Gastrocnemius medialis (tissue), 4 donors: ENCODE measurements around the gene CCDC178. TPM values are rescaled to one million over a fixed set of nuclear protein-coding genes. Genes with fewer than 3 reads are reported as not detected.

Source experiments
- ATAC-seq, 2 donors: fragments of 150-250 bp; one replicate each; pipeline ENCODE4 v1.9.1; 2016
- DNase-seq, 2 donors: peaks; one replicate each; pipeline ENCODE4 v3.0.0-alpha.2; 2019
- H3K27ac ChIP-seq, 4 donors: fragments of 200-600 bp; sonication (generic); 1 replicate in 1 of 4; 2 replicates in 3 of 4; pipeline ENCODE4 v1.5.1; 2016 to 2018; ENCODE audit warnings: mild to moderate bottlenecking in 2 of 4, moderate library complexity in 1 of 4
- H3K27me3 ChIP-seq, 3 donors: fragments of 200-600 bp; sonication (generic) in 2 of 3; 1 replicate in 1 of 3; 2 replicates in 2 of 3; pipeline versions ENCODE4 v1.5.1 to v1.6.0; 2016 to 2019; ENCODE audit warnings: mild to moderate bottlenecking in 1 of 3, moderate library complexity in 1 of 3
- H3K36me3 ChIP-seq, 2 donors: fragments of 200-600 bp; sonication (generic) in 1 of 2; one replicate each; pipeline ENCODE4 v1.5.1; 2017 to 2018
- H3K4me1 ChIP-seq, 2 donors: fragments of 200-600 bp; sonication (generic) in 1 of 2; one replicate each; pipeline ENCODE4 v1.5.1; 2016 to 2017; ENCODE audit warnings: mild to moderate bottlenecking in 2 of 2
- H3K4me3 ChIP-seq, 4 donors: fragments of 200-600 bp; sonication (generic) in 3 of 4; 1 replicate in 1 of 4; 2 replicates in 3 of 4; pipeline ENCODE4 v1.5.1; 2016 to 2019; ENCODE audit warnings: mild to moderate bottlenecking in 2 of 4
- H3K9me3 ChIP-seq, 3 donors: fragments of 200-600 bp; sonication (generic) in 2 of 3; 1 replicate in 1 of 3; 2 replicates in 2 of 3; pipeline ENCODE4 v1.5.1; 2016 to 2019
- CTCF ChIP-seq, 5 experiments: fragments of 450-650 bp in 3 of 5; fragments of 200-600 bp in 2 of 5; sonication (generic) in 2 of 5; IDR thresholded peaks in 4 of 5; conservative IDR thresholded peaks in 1 of 5; 1 replicate in 4 of 5; 2 replicates in 1 of 5; pipeline ENCODE4 v1.5.1; 2016 to 2019; ENCODE audit warnings: antibody characterized with exemption in 5 of 5, mild to moderate bottlenecking in 3 of 5, moderate library complexity in 3 of 5
- POLR2A ChIP-seq, 2 donors: fragments of 450-650 bp; IDR thresholded peaks; one replicate each; pipeline ENCODE4 v1.6.1; 2017; ENCODE audit warnings: antibody characterized with exemption in 2 of 2, mild to moderate bottlenecking in 2 of 2, moderate library complexity in 2 of 2
- in situ Hi-C, 4 donors: fragments of 200-750 bp; cut with MboI; loops; one replicate each; pipeline versions ENCODE4 v1.15.0 to v1.8.0; 2017; ENCODE audit warnings: low sequenced_read_pairs in 4 of 4
- intact Hi-C: fragments of 100-400 bp; cut with DNase I; formaldehyde crosslinking; loops from one replicate; pipeline ENCODE4 v1.15.1; 2023; ENCODE audit warnings: low total_unique reads
- total RNA-seq, 4 donors: library from RNA; depleted of rRNA; stranded (reverse); fragments of >200 nt; gene quantifications; one replicate each; pipeline versions ENCODE4 v1.1.0 to v1.2.3, GENCODE V29; 2016

The CCDC178 gene
- total RNA-seq, 4 donors from 2014 or later: 0.35 TPM; not detected in 3

GRCh38 chr18:32891797-32892196 is 548.7 kb downstream of the CCDC178 start:
- TF ChIP-seq CTCF (IDR thresholded peaks at IDR 0.05 in 4 of 5, conservative IDR thresholded peaks at IDR 0.05 in 1 of 5) (no peak), POLR2A (IDR thresholded peaks at IDR 0.05) (no peak)
- Histone ChIP-seq H3K4me3 (no peak overlapping the region), H3K9me3 (no peaks in the 10 kb centered on the region), H3K4me1 (no peaks in the 10 kb centered on the region), H3K27me3 (no peaks in the 10 kb centered on the region), H3K36me3 (no peaks in the 10 kb centered on the region), H3K27ac (no peak overlapping the region)
- ATAC-seq: no peak
- intact Hi-C loops: no loop called here
- no peak for DNase-seq
- in situ Hi-C loops: no loop called here

- Histone ChIP-seq H3K27ac (no peak overlapping the region), H3K4me1 (no peaks in the 10 kb centered on the region), H3K9me3 (no peaks in the 10 kb centered on the region), H3K36me3 (no peaks in the 10 kb centered on the region), H3K4me3 (no peak overlapping the region), H3K27me3 (no peaks in the 10 kb centered on the region)
- TF ChIP-seq CTCF (IDR thresholded peaks at IDR 0.05 in 4 of 5, conservative IDR thresholded peaks at IDR 0.05 in 1 of 5): no peak
- ATAC-seq: no peak
- in situ Hi-C loops (no loop called here), intact Hi-C loops (no loop called here)
- DNase-seq: no peak
Measured at GRCh38 chr18:32891130-32891529, 549.4 kb downstream of the CCDC178 start.

GRCh38 chr18:32889615-32890593 is 550.6 kb downstream of the CCDC178 start:
- in situ Hi-C loops (no loop called here), intact Hi-C loops (no loop called here)
- H3K27ac ChIP-seq: no peak overlapping the region

GRCh38 chr18:32888306-32888705 is 552.2 kb downstream of the CCDC178 start:
- intact Hi-C loops: no loop called here
- TF ChIP-seq CTCF (IDR thresholded peaks at IDR 0.05 in 4 of 5, conservative IDR thresholded peaks at IDR 0.05 in 1 of 5) (no peak), POLR2A (IDR thresholded peaks at IDR 0.05) (no peak)

More at GRCh38 chr18:32889615-32890593, 550.6 kb downstream of the CCDC178 start:
- Histone ChIP-seq H3K4me1 (no peaks in the 10 kb centered on the region), H3K9me3 (no peaks in the 10 kb centered on the region), H3K36me3 (no peaks in the 10 kb centered on the region), H3K4me3 (no peak overlapping the region), H3K27me3 (no peaks in the 10 kb centered on the region)
- DNase-seq: no peak
- TF ChIP-seq POLR2A (IDR thresholded peaks at IDR 0.05) (no peak), CTCF (IDR thresholded peaks at IDR 0.05 in 4 of 5, conservative IDR thresholded peaks at IDR 0.05 in 1 of 5) (no peak)
- no peak for ATAC-seq

More at GRCh38 chr18:32888306-32888705, 552.2 kb downstream of the CCDC178 start:
- no peaks in the 10 kb centered on the region for H3K4me1 ChIP-seq
- no peak overlapping the region for H3K27ac ChIP-seq
- DNase-seq (no peak), ATAC-seq (no peak)
- H3K36me3 ChIP-seq: no peaks in the 10 kb centered on the region
- in situ Hi-C loops: no loop called here
- no peaks in the 10 kb centered on the region for H3K27me3 ChIP-seq
- no peaks in the 10 kb centered on the region for H3K9me3 ChIP-seq
- no peak overlapping the region for H3K4me3 ChIP-seq

Other genes starting within 250 kb of the CCDC178 start
- under 1 TPM in 3 of 4 donors, not detected in 1; 0.04 to 0.12 (median 0.05) TPM for gene ASXL3, start 137.5 kb upstream of the CCDC178 start, total RNA-seq